SK-N-SH (cell line): ENCODE data around the gene PTPRG. TPM values are rescaled to one million over a fixed set of nuclear protein-coding genes. Genes with fewer than 3 reads are reported as not detected.

Experiments used
- CTCF ChIA-PET: fragments of 300-600, 350-600 bp; formaldehyde crosslinking; extraction: SDS; loops from one replicate; lab custom pipeline; 2021; lab: Yijun Ruan, JAX
- POLR2A ChIA-PET: fragments of 350-600 bp; sonication (Branson Sonifier 250); formaldehyde crosslinking; extraction: SDS; loops from one replicate; lab custom pipeline; 2020; ENCODE audit warnings: antibody characterized with exemption, inconsistent platforms; lab: Yijun Ruan, JAX
- DNase-seq: peaks from one replicate; pipeline ENCODE4 v3.0.0; 2012
- H2AFZ ChIP-seq: fragments of 200-600 bp; sonication (generic); 2 replicates; pipeline ENCODE4 v1.8.1; 2016; ENCODE audit warnings: antibody characterized with exemption, mild to moderate bottlenecking, low read depth
- H3F3A ChIP-seq: fragments of 200-600 bp; sonication (generic); replicated peaks from 2 replicates; pipeline ENCODE3; 2016; ENCODE audit warnings: antibody characterized with exemption, mild to moderate bottlenecking; ENCODE audit not compliant: insufficient read depth
- H3K27ac ChIP-seq, 2 experiments: fragments of 200-500 bp in 1 of 2; fragments of 200-600 bp in 1 of 2; sonication (Bioruptor generic) in 1 of 2; sonication (generic), shearing (Covaris generic) in 1 of 2; 2 replicates each; pipeline versions ENCODE4 v1.5.1 to v1.6.1; 2014 to 2016; ENCODE audit warnings: low read depth in 2 of 2, inconsistent platforms in 1 of 2, low read length in 1 of 2, mild to moderate bottlenecking in 1 of 2, mixed read lengths in 1 of 2
- H3K27me3 ChIP-seq: fragments of 200-600 bp; sonication (generic), shearing (Covaris generic); 2 replicates; pipeline ENCODE4 v1.6.1; 2016; ENCODE audit warnings: mixed run types; ENCODE audit not compliant: insufficient read depth
- H3K36me3 ChIP-seq, 2 experiments: fragments of 200-500 bp in 1 of 2; fragments of 200-600 bp in 1 of 2; sonication (Bioruptor generic) in 1 of 2; sonication (generic) in 1 of 2; replicated peaks in 1 of 2; 2 replicates each; pipeline versions ENCODE3 to v1.5.1; 2014 to 2016; ENCODE audit warnings: low read length in 1 of 2, mild to moderate bottlenecking in 1 of 2; ENCODE audit not compliant: insufficient read depth in 2 of 2, control insufficient read depth in 1 of 2
- H3K4me1 ChIP-seq, 2 experiments: fragments of 200-500 bp in 1 of 2; fragments of 200-600 bp in 1 of 2; sonication (Bioruptor generic) in 1 of 2; sonication (generic), shearing (Covaris generic) in 1 of 2; 2 replicates each; pipeline versions ENCODE4 v1.5.1 to v1.6.1; 2014 to 2016; ENCODE audit warnings: low read depth in 1 of 2, low read length in 1 of 2, mixed run types in 1 of 2; ENCODE audit not compliant: insufficient read depth in 2 of 2, control insufficient read depth in 1 of 2
- H3K4me2 ChIP-seq: fragments of 200-600 bp; sonication (generic), shearing (Covaris generic); 2 replicates; pipeline ENCODE4 v1.6.1; 2017; ENCODE audit warnings: mixed run types
- H3K4me3 ChIP-seq, 2 experiments: fragments of 200-500 bp in 1 of 2; fragments of 200-600 bp in 1 of 2; sonication (Bioruptor generic) in 1 of 2; sonication (generic), shearing (Covaris generic) in 1 of 2; 2 replicates each; pipeline versions ENCODE4 v1.5.1 to v1.8.1; 2014 to 2016; ENCODE audit warnings: low read depth in 2 of 2, inconsistent platforms in 1 of 2, low read length in 1 of 2, mild to moderate bottlenecking in 1 of 2, mixed read lengths in 1 of 2, moderate library complexity in 1 of 2
- H3K79me2 ChIP-seq: fragments of 200-600 bp; sonication (generic); 2 replicates; pipeline ENCODE4 v1.8.1; 2017; ENCODE audit warnings: mild to moderate bottlenecking; ENCODE audit not compliant: insufficient read depth
- H3K9ac ChIP-seq: fragments of 200-600 bp; sonication (generic); 2 replicates; pipeline ENCODE4 v1.6.1; 2017; ENCODE audit warnings: mixed run types
- H3K9me2 ChIP-seq: fragments of 200-600 bp; sonication (generic); 2 replicates; pipeline ENCODE4 v1.6.1; 2017; ENCODE audit warnings: mixed run types
- H3K9me3 ChIP-seq: fragments of 200-600 bp; sonication (generic); 2 replicates; pipeline ENCODE4 v1.6.1; 2017; ENCODE audit warnings: mixed run types, mild to moderate bottlenecking, moderate library complexity
- H4K20me1 ChIP-seq: fragments of 200-600 bp; sonication (generic); 2 replicates; pipeline ENCODE4 v1.6.1; 2017; ENCODE audit warnings: mild to moderate bottlenecking, mixed run types; ENCODE audit not compliant: insufficient read depth
- FOXM1 ChIP-seq: IDR thresholded peaks from 2 replicates; pipeline ENCODE4 v1.4.0; 2012; ENCODE audit warnings: low read depth, mild to moderate bottlenecking
- JUND ChIP-seq: IDR thresholded peaks from 2 replicates; pipeline ENCODE4 v1.4.0; 2012
- MAX ChIP-seq: IDR thresholded peaks from 2 replicates; pipeline ENCODE4 v1.4.0; 2012; ENCODE audit warnings: low read depth
- MEF2A ChIP-seq: IDR thresholded peaks from 2 replicates; pipeline ENCODE4 v1.4.0; 2012; ENCODE audit warnings: low read depth, borderline replicate concordance
- NFIC ChIP-seq: IDR thresholded peaks from 2 replicates; pipeline ENCODE4 v1.4.0; 2012; ENCODE audit warnings: borderline replicate concordance
- PBX3 ChIP-seq: IDR thresholded peaks from 2 replicates; pipeline ENCODE4; 2012
- POLR2AphosphoS5 ChIP-seq: IDR thresholded peaks from 2 replicates; pipeline ENCODE4 v1.6.1; 2012; ENCODE audit warnings: low read depth, low read length
- RAD21 ChIP-seq: IDR thresholded peaks from 2 replicates; pipeline ENCODE4 v1.6.1; 2012; ENCODE audit warnings: mild to moderate bottlenecking, low read length
- TCF12 ChIP-seq: IDR thresholded peaks from 2 replicates; pipeline ENCODE4 v1.4.0; 2012
- USF2 ChIP-seq: fragments of 150-350 bp; IDR thresholded peaks from 2 replicates; pipeline ENCODE4 v1.6.1; 2017; ENCODE audit warnings: antibody characterized with exemption, low read length, low read depth, borderline replicate concordance
- WGBS: methylation state at CpG from one replicate; pipeline ENCODE4 v1.1.6; 2017; ENCODE audit warnings: low lambda C conversion rate; 5-methylcytosine and 5-hydroxymethylcytosine counted together
- polyA plus RNA-seq, 3 experiments: library from polyadenylated mRNA; depleted of rRNA; stranded (reverse); fragments of >200 nt; gene quantifications; 2 replicates each; pipeline ENCODE4 v1.2.3, GENCODE V29; 2012

The PTPRG gene
- polyA plus RNA-seq, 1 of the 3 experiments (the other 2 are of a cell fraction): 14.1 TPM

- H3F3A ChIP-seq: peaks cover 3% of the 10 kb centered on the region
- WGBS: 90% methylated on average over 9 of the region's 9 CpGs
- H3K27me3 ChIP-seq: no peaks in the 10 kb centered on the region
- H3K27ac ChIP-seq: no peak overlapping the region
- peaks cover 2% of the 10 kb centered on the region; the same call in 1 of the 2 replicates for H3K79me2 ChIP-seq
- no peaks in the 10 kb centered on the region for H3K9me3 ChIP-seq
- no peak overlapping the region for H2AFZ ChIP-seq
- CTCF ChIA-PET: interaction anchor here (0.6 to 1.1 kb wide), 2 partner anchors 37 to 45 kb away, joined by 3 read pairs; no protein-coding TSS in a partner anchor
- H3K9ac ChIP-seq: no peak overlapping the region
- POLR2A ChIA-PET: no interaction called here
- H3K4me1 ChIP-seq: peaks cover 6 to 8% of the 10 kb centered on the region in 2 experiments; a peak in 3 of 4 replicates
- no peak for TF ChIP-seq MAX
- TF ChIP-seq JUND: no peak
- TF ChIP-seq POLR2AphosphoS5: no peak
- TF ChIP-seq USF2: no peak
- TF ChIP-seq FOXM1: no peak
- TF ChIP-seq MEF2A: no peak
- H3K9me2 ChIP-seq: no peaks in the 10 kb centered on the region
- H3K4me3 ChIP-seq: no peak overlapping the region
- no peak overlapping the region for H3K4me2 ChIP-seq
- H4K20me1 ChIP-seq: peaks cover 13% of the 10 kb centered on the region; the same call in 1 of the 2 replicates
- H3K36me3 ChIP-seq: no peaks in the 10 kb centered on the region
- no peak for DNase-seq
These were observed 341.7 kb downstream of the PTPRG start for GRCh38 chr3:61903074-61903473.

- no peak for DNase-seq
- TF ChIP-seq TCF12 (peak; percentile 17; the same call in 1 of the 2 replicates), RAD21 (no peak), PBX3 (peak; percentile 51), NFIC (peak; percentile 28; the same call in 1 of the 2 replicates)
- Histone ChIP-seq H3K36me3 (no peaks in the 10 kb centered on the region), H3K4me3 (no peak overlapping the region), H3K9ac (no peak overlapping the region), H3K9me2 (no peaks in the 10 kb centered on the region), H3F3A (peaks cover 3% of the 10 kb centered on the region), H3K9me3 (no peaks in the 10 kb centered on the region), H3K27me3 (no peaks in the 10 kb centered on the region), H4K20me1 (peaks cover 13% of the 10 kb centered on the region; the same call in 1 of the 2 replicates), H3K79me2 (no peaks in the 10 kb centered on the region), H2AFZ (no peak overlapping the region; the same call in 1 of the 2 replicates), H3K27ac (peak overlapping the region; percentile 43 to 58; a peak in 3 of 4 replicates), H3K4me2 (0 out of 2 replicates have a peak overlapping the region, but pooled peaks have one; percentile 21), H3K4me1 (peaks cover 6 to 8% of the 10 kb centered on the region in 2 experiments; a peak in 3 of 4 replicates)
- WGBS: 71% methylated on average over 4 of the region's 4 CpGs
- POLR2A ChIA-PET: no interaction called here
- CTCF ChIA-PET: interaction anchor here (1.1 to 3.0 kb wide), 2 partner anchors 16 to 32 kb away, joined by 3 to 7 read pairs; no protein-coding TSS in a partner anchor
These were observed 342.7 kb downstream of the PTPRG start for GRCh38 chr3:61903931-61904657.
